SK-N-MC (cell line): ENCODE measurements around the gene NCBP2.

Source experiments
- EZH2 ChIP-seq: fragments of 200-600 bp; sonication (generic); IDR thresholded peaks from one replicate; pipeline ENCODE4 v1.6.1; 2017; ENCODE audit warnings: antibody characterized with exemption
- POLR2AphosphoS5 ChIP-seq: IDR thresholded peaks from 2 replicates; pipeline ENCODE4 v1.6.1; 2012; ENCODE audit warnings: mild to moderate bottlenecking, low read depth, low read length, borderline replicate concordance

GRCh38 chr3:196903740-196904139 is 38.6 kb downstream of the NCBP2 start:
- no peak for TF ChIP-seq POLR2AphosphoS5
- TF ChIP-seq EZH2: no peak
